Activated T-helper 1 cell treated with anti-CD3 and anti-CD28 coated beads, Interleukin-12 subunit alpha, Interleukin-12 subunit beta, Interleukin-2, Interleukin-4 antibody, amounts not matched to agents 30 ng/mL and 10 ng/mL and 1 ng/mL, durations not matched to agents 14 hours and 24 hours and 36 hours (primary cell): Measurements from ENCODE around the gene BIVM. TPM values are rescaled to one million over a fixed set of nuclear protein-coding genes. Genes with fewer than 3 reads are reported as not detected.
"Not testable (repeated sequence)": the region's sequence is repeated elsewhere in the genome, so short reads cannot be mapped to it uniquely, and the experiment has no call there.

Experiments used
- DNase-seq: peaks from one replicate; pipeline ENCODE4 v3.0.0; 2021; ENCODE audit warnings: low spot score
- H3K27ac Mint-ChIP-seq: one replicate; pipeline ENCODE4 v1.8.0; 2021; ENCODE audit warnings: mild to moderate bottlenecking, mixed read lengths
- H3K27me3 Mint-ChIP-seq: one replicate; pipeline ENCODE4 v1.8.0; 2022; ENCODE audit warnings: mild to moderate bottlenecking, moderate library complexity, mixed read lengths; ENCODE audit not compliant: insufficient read depth
- H3K36me3 Mint-ChIP-seq: one replicate; pipeline ENCODE4 v1.8.0; 2021; ENCODE audit warnings: low read depth, mixed read lengths
- H3K4me1 Mint-ChIP-seq: one replicate; pipeline ENCODE4 v1.8.0; 2021; ENCODE audit warnings: low read depth, mixed read lengths
- H3K4me3 Mint-ChIP-seq: one replicate; pipeline ENCODE4 v1.8.0; 2021; ENCODE audit warnings: mild to moderate bottlenecking, moderate library complexity, mixed read lengths
- H3K9me3 Mint-ChIP-seq: one replicate; pipeline ENCODE4 v1.8.0; 2021; ENCODE audit warnings: mixed read lengths
- intact Hi-C: fragments of 100-400 bp; cut with micrococcal nuclease; formaldehyde crosslinking; loops from one replicate; pipeline ENCODE4 v1.15.1; 2024
- total RNA-seq: library from RNA; stranded (reverse); gene quantifications from 2 replicates; pipeline ENCODE4 v1.2.3, GENCODE V29; 2022

BIVM gene
- total RNA-seq, 1 donor from 2014 or later: 34.4 TPM

DNA sequence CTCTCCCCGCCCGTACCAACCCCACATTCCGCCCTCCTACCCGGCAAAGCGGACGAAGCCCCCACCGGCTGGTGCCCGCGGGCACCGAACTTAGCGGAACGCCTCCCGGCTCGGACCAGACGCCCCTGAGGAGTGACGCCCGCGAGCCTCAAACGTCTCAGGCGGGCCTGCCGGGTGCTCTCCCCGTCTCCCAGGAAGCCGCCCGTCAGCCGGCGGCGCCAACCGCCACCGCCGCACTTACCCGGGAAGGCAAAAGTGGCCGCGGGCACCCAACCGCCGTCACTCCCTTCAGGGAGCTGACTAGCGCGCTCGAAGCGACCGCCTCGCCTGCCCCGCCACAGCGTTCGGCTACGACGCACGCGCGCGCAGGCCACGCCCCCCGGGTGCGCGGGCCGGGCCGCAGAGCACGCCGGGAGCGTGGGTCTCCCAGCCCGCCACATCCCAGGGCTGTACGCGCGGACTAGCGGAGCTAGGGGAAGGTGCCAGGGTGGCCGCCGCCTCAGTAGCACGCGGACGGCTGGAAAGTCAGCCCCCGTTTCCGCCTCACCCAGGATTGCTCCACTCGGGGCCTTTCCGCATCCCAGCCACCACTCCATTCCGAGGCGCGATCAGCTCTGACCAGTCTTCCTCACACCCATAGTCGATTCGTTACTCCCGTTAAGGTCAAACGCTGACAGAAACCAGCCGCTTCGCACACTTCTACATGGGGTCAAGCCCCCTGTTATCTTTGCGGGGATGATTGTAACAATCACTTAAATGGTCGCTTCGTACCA, 25.3 kb upstream of the BIVM start, which contains the start of gene TEX30:
TSS of gene TEX30 (minus strand) at position 346 of the 773 bp plus-strand sequence. CDS start 3,760 bp downstream, outside the sequence.
- intact Hi-C loops: loop anchor here (1.0 to 10.0 kb wide), 8 partner anchors 8 to 1149 kb away; partner anchors contain the start of gene TPP2
- peaks cover 66% of the 10 kb centered on the region for H3K4me1 Mint-ChIP-seq
- H3K27ac Mint-ChIP-seq: peak within 1 kb of the TSS; percentile 95
- peak within 1 kb of the TSS; percentile 95 for H3K4me3 Mint-ChIP-seq
- peaks cover 27% of the 10 kb centered on the region for H3K36me3 Mint-ChIP-seq
- H3K27me3 Mint-ChIP-seq: no peaks in the 10 kb centered on the region
- H3K9me3 Mint-ChIP-seq: no peaks in the 10 kb centered on the region
- peak; percentile 89 for DNase-seq

DNA sequence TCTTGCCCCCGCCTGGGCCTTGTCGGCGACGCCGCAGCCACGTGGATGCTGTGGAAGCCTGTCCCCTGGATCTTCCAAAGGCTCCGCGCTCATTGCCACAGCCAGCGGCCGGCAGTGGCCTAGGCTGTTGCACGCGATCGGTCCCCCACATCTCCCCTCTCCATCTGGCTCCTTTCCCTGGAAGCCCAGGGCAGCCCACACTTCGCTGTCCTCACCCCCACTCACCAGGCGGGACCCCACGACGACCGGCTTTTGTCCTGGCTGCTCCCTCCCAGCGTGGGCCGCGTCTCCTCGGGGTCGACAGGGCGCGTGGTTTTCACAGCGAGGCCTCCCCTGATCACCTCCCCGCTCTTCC, 24.7 kb upstream of the BIVM start:
- no peak for DNase-seq
- Mint-ChIP-seq H3K9me3 (no peaks in the 10 kb centered on the region), H3K27me3 (no peaks in the 10 kb centered on the region), H3K27ac (peak overlapping the region; percentile 95), H3K4me3 (peak overlapping the region; percentile 95), H3K4me1 (peaks cover 71% of the 10 kb centered on the region), H3K36me3 (peaks cover 27% of the 10 kb centered on the region)
- intact Hi-C loops: loop anchor here (5.0 to 10.0 kb wide), 2 partner anchors 92 to 1149 kb away; no protein-coding TSS in a partner anchor

DNA sequence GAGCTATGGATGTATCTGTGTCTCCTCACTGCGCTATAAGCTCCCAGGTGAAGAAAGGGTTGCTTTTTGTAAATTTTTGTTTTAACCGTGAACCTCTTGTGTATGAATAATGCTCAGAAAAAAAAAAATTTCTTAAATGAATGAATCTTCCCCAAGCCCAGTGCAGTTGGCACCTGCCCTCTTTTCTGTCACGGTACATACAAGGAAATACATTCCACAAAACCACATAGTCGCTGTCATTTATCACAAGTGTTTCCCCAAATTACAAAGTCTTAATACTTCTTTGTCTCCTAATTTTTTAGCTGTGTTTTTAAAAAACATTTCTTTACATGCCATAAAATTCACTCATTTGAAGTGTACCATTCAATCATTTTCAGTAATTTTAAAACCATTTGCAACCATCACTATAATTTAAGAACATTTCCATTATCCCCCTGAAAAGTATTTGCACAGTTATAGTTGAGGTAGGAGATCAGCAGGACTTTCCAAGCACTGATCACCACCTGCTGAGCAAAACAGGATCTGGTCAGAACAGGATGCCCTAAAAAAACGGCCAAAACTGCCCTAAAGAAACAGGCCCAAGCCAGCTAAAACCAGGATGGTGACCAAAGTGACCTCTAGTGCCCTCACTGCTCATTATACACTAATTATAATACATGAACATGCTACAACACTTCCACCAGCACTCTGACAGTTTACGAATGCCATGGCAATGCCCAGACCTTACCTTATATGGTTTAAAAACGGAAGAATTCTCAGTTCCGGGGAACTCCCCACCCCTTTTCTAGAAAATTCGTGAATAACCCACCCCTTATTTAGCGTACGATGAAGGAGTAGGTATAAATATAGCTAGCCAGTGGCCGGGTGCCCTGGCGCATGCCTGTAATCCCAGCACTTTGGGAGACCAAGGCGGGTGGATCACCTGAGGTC, 24.1 kb upstream of the BIVM start:
- Mint-ChIP-seq H3K4me1 (peaks cover 74% of the 10 kb centered on the region), H3K36me3 (peaks cover 27% of the 10 kb centered on the region), H3K4me3 (peak overlapping the region; percentile 95), H3K27me3 (no peaks in the 10 kb centered on the region), H3K9me3 (no peaks in the 10 kb centered on the region), H3K27ac (peak overlapping the region; percentile 95)
- intact Hi-C loops: loop anchor here (5.0 to 10.0 kb wide), 2 partner anchors 93 to 1150 kb away; no protein-coding TSS in a partner anchor
- no peak for DNase-seq

DNA sequence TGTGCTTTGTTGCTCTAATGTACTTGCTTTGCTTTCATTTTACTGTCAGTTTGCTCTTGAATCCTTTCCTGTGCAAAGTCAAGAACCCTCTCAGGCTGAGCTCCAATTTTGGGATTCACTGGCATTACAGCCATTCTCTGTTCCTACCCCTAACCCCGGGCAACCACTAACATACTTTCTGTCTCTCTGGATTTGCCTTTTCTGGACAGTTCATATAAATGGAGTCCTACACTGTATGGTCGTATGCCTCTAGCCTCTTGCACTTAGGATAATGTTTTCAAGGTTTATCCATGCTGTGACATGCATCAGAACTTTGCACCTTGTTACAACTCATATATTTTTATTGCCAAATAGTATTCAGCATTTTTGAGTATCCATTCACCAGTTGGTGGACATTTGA, 22.6 kb upstream of the BIVM start:
- Mint-ChIP-seq H3K27ac (no peak overlapping the region), H3K27me3 (no peaks in the 10 kb centered on the region), H3K4me1 (peaks cover 74% of the 10 kb centered on the region), H3K4me3 (no peak overlapping the region), H3K9me3 (peaks cover 8% of the 10 kb centered on the region), H3K36me3 (peaks cover 29% of the 10 kb centered on the region)
- intact Hi-C loops: loop anchor here (10.0 kb wide), 1 partner anchor 1151 kb away; no protein-coding TSS in a partner anchor
- DNase-seq: no peak

DNA sequence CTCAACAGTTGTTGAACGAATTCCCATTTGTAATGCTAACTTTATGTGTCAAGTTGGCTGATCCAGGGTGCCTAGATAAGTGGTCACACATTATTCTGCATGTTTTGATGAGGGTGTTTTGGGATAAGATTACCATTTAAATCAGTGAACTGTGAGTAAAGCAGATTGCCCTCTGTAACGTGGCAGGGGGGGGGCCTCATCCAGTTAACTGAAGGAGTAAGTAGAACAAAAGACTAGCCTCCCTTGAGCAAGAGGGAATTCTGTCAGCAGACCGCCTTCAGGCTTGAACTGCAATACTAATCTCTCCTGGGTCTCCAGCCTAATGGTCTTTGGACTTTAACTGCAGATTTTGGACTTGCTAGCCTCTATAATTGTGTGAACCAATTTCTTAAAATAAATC, 21.2 kb upstream of the BIVM start:
- peaks cover 63% of the 10 kb centered on the region for H3K4me1 Mint-ChIP-seq
- H3K27me3 Mint-ChIP-seq: no peaks in the 10 kb centered on the region
- H3K4me3 Mint-ChIP-seq: no peak overlapping the region
- intact Hi-C loops: loop anchor here (10.0 kb wide), 1 partner anchor 1153 kb away; no protein-coding TSS in a partner anchor
- H3K27ac Mint-ChIP-seq: no peak overlapping the region
- peaks cover 9% of the 10 kb centered on the region for H3K9me3 Mint-ChIP-seq
- peaks cover 26% of the 10 kb centered on the region for H3K36me3 Mint-ChIP-seq
- no peak for DNase-seq

GRCh38 chr13:102779436-102780159, 19.3 kb upstream of the BIVM start:
- H3K27ac Mint-ChIP-seq: peak overlapping the region; percentile 94

DNA sequence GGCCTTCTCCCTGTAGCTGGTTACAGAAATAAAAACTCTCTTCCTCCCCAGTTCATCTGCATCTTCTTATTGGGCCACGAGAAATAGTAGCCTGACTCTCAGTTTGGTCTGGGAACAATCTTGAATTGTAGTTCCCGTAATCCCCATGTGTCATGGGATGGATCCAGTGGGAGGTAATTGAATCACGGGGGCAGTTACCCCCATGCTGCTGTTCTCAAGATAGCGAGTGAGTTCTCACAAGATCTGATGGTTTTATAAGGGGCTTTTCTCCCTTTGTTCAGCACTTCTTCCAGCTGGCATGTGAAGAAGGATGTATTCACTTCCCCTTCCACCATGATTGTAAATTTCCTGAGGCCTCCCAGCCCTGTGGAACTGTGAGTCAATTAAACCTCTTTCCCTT, 18.3 kb upstream of the BIVM start:
- Mint-ChIP-seq H3K27ac (peak overlapping the region; percentile 94), H3K4me3 (peak overlapping the region; percentile 27), H3K4me1 (peaks cover 45% of the 10 kb centered on the region), H3K36me3 (peaks cover 29% of the 10 kb centered on the region)
- intact Hi-C loops, DNase-seq, H3K9me3 Mint-ChIP-seq, H3K27me3 Mint-ChIP-seq: not testable (repeated sequence)

More at GRCh38 chr13:102779436-102780159, 19.3 kb upstream of the BIVM start:
- Mint-ChIP-seq H3K4me3 (peak overlapping the region; percentile 57), H3K36me3 (peaks cover 27% of the 10 kb centered on the region), H3K9me3 (peaks cover 9% of the 10 kb centered on the region), H3K4me1 (peaks cover 50% of the 10 kb centered on the region), H3K27me3 (no peaks in the 10 kb centered on the region)
- DNase-seq: peak; percentile 37
- intact Hi-C loops: loop anchor here (1.0 to 10.0 kb wide), 4 partner anchors 20 to 1155 kb away; partner anchors contain the start of genes BIVM, ERCC5 and TPP2

GRCh38 chr13:102781591-102781990, 17.3 kb upstream of the BIVM start:
- no peak overlapping the region for H3K4me3 Mint-ChIP-seq
- H3K27ac Mint-ChIP-seq: no peak overlapping the region
- peaks cover 9% of the 10 kb centered on the region for H3K9me3 Mint-ChIP-seq
- intact Hi-C loops: no loop called here
- no peaks in the 10 kb centered on the region for H3K27me3 Mint-ChIP-seq
- peaks cover 41% of the 10 kb centered on the region for H3K4me1 Mint-ChIP-seq
- peaks cover 36% of the 10 kb centered on the region for H3K36me3 Mint-ChIP-seq
- no peak for DNase-seq

GRCh38 chr13:102784483-102784882, 14.4 kb upstream of the BIVM start:
- H3K27ac Mint-ChIP-seq: no peak overlapping the region
- peaks cover 56% of the 10 kb centered on the region for H3K36me3 Mint-ChIP-seq

GRCh38 chr13:102788683-102789082, 10.2 kb upstream of the BIVM start:
- no peaks in the 10 kb centered on the region for H3K9me3 Mint-ChIP-seq
- no peak for DNase-seq
- intact Hi-C loops: no loop called here
- peaks cover 57% of the 10 kb centered on the region for H3K36me3 Mint-ChIP-seq
- peaks cover 4% of the 10 kb centered on the region for H3K4me1 Mint-ChIP-seq
- no peak overlapping the region for H3K4me3 Mint-ChIP-seq
- no peak overlapping the region for H3K27ac Mint-ChIP-seq
- H3K27me3 Mint-ChIP-seq: no peaks in the 10 kb centered on the region

More at GRCh38 chr13:102784483-102784882, 14.4 kb upstream of the BIVM start:
- intact Hi-C loops: no loop called here
- DNase-seq: no peak
- no peaks in the 10 kb centered on the region for H3K27me3 Mint-ChIP-seq
- peaks cover 9% of the 10 kb centered on the region for H3K9me3 Mint-ChIP-seq
- no peak overlapping the region for H3K4me3 Mint-ChIP-seq
- peaks cover 24% of the 10 kb centered on the region for H3K4me1 Mint-ChIP-seq

- H3K4me3 Mint-ChIP-seq: no peak overlapping the region
- H3K4me1 Mint-ChIP-seq: peaks cover 7% of the 10 kb centered on the region
- peaks cover 41% of the 10 kb centered on the region for H3K36me3 Mint-ChIP-seq
- intact Hi-C loops: no loop called here
- H3K9me3 Mint-ChIP-seq: no peaks in the 10 kb centered on the region
- no peak for DNase-seq
- H3K27me3 Mint-ChIP-seq: no peaks in the 10 kb centered on the region
- no peak overlapping the region for H3K27ac Mint-ChIP-seq
Measured at GRCh38 chr13:102792396-102792795, 6.5 kb upstream of the BIVM start.
